PFSK-1 (cell line): ENCODE data around the gene ABCG1.

Source experiments
- FOXP2 ChIP-seq: optimal IDR thresholded peaks from 2 replicates; pipeline ENCODE3; 2011; ENCODE audit warnings: borderline replicate concordance, control low read depth, inconsistent platforms; ENCODE audit not compliant: insufficient read depth; ENCODE audit errors: extremely low read length, extremely low read depth
- POLR2AphosphoS5 ChIP-seq: IDR thresholded peaks from 2 replicates; pipeline ENCODE4 v1.6.1; 2012; ENCODE audit warnings: low read depth, mild to moderate bottlenecking, control low read depth, low read length, moderate library complexity
- SIN3A ChIP-seq: IDR thresholded peaks from 2 replicates; pipeline ENCODE4 v1.6.1; 2012; ENCODE audit warnings: mild to moderate bottlenecking, low read length, moderate library complexity, borderline replicate concordance; ENCODE audit not compliant: insufficient read depth
- TAF1 ChIP-seq: IDR thresholded peaks from 2 replicates; pipeline ENCODE4 v1.6.1; 2012; ENCODE audit warnings: low read length, control low read depth, borderline replicate concordance; ENCODE audit not compliant: insufficient read depth
- TF ChIP-seq, protein P1 (sequence below), 2 experiments: IDR thresholded peaks; 2 replicates each; pipeline versions ENCODE4 v1.6.1 to v1.8.0; 2011 to 2012; ENCODE audit warnings: low read depth in 2 of 2, low read length in 2 of 2, control low read depth in 1 of 2, inconsistent platforms in 1 of 2, mild to moderate bottlenecking in 1 of 2, moderate library complexity in 1 of 2; ENCODE audit not compliant: insufficient read depth in 1 of 2

ABCG1 gene

DNA sequence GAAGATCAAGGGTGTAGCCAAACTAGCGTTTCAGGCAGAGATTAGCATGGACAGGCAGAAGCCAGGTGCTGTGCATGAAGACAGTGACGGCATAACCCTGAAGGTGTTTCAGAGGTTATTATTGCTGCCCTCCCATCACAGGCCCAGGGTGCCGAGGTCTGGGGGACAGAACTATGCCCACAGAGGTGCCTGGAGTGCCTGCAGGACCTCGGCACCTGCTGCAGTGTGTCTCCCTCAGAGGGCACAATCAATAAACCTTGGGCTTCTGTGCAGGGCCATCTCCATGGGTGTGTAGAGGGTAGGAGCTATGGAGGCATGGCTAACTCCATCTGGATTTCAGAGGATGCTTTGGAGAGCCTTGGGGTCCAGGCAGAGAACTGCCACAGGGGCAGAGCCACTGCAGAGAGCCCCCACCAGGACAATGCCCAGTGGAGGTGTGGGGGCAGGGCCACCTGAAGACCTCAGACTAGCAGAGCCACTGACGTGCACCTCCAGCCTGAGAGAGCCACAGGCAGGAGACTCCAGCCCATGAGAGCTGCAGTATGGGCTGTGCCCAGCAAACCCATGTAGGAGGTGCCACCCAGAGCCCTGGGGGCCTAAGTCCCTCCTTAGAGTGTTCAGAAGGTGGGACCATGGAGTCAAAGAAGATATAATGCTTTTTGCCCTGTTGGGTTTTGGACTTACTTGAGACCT, 5.7 kb upstream of the ABCG1 start:
- TF ChIP-seq SIN3A (no peak), FOXP2 (no peak), TAF1 (no peak), POLR2AphosphoS5 (no peak)
- TF ChIP-seq, protein P1, sequence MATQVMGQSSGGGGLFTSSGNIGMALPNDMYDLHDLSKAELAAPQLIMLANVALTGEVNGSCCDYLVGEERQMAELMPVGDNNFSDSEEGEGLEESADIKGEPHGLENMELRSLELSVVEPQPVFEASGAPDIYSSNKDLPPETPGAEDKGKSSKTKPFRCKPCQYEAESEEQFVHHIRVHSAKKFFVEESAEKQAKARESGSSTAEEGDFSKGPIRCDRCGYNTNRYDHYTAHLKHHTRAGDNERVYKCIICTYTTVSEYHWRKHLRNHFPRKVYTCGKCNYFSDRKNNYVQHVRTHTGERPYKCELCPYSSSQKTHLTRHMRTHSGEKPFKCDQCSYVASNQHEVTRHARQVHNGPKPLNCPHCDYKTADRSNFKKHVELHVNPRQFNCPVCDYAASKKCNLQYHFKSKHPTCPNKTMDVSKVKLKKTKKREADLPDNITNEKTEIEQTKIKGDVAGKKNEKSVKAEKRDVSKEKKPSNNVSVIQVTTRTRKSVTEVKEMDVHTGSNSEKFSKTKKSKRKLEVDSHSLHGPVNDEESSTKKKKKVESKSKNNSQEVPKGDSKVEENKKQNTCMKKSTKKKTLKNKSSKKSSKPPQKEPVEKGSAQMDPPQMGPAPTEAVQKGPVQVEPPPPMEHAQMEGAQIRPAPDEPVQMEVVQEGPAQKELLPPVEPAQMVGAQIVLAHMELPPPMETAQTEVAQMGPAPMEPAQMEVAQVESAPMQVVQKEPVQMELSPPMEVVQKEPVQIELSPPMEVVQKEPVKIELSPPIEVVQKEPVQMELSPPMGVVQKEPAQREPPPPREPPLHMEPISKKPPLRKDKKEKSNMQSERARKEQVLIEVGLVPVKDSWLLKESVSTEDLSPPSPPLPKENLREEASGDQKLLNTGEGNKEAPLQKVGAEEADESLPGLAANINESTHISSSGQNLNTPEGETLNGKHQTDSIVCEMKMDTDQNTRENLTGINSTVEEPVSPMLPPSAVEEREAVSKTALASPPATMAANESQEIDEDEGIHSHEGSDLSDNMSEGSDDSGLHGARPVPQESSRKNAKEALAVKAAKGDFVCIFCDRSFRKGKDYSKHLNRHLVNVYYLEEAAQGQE (IDR thresholded peaks at IDR 0.05; ENCODE audit: insufficient read depth in 1 of 2, low read depth in 2 of 2, low read length in 2 of 2) = no peak

DNA sequence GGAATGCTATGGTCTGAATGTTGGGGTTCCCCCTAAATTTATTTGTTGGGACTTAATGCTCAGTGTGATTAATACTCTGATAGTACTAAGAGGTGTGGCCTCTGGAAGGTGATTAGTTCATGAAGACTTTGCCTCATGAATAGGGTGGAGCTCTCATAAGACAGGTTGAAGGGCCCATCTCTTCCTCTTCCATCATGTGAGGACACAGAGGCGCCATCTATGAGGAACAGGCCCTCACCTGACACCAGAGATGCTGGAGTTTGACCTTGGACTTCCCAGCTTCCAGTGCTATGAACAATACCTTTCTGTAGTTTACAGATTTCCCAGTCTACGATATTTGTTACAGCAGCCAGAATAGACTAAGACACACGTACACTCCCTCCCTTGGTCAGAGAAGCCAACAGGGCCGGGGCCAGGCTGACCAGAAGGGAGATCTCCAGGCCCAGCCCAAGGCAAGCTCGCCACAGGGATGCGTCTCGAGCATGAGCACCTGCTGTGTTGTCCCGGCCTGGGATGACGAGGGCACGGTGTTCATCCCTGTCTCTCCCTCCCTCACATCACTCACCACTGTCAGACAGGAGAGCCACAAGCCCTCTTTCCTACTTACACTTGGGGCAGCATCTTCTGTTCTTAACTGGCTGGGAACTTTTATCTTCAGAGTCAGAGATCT, 4.7 kb upstream of the ABCG1 start:
- TF ChIP-seq SIN3A (no peak), FOXP2 (no peak), POLR2AphosphoS5 (no peak), TAF1 (no peak)
- TF ChIP-seq, protein P1 (IDR thresholded peaks at IDR 0.05; ENCODE audit: insufficient read depth in 1 of 2, low read depth in 2 of 2, low read length in 2 of 2) = no peak

DNA sequence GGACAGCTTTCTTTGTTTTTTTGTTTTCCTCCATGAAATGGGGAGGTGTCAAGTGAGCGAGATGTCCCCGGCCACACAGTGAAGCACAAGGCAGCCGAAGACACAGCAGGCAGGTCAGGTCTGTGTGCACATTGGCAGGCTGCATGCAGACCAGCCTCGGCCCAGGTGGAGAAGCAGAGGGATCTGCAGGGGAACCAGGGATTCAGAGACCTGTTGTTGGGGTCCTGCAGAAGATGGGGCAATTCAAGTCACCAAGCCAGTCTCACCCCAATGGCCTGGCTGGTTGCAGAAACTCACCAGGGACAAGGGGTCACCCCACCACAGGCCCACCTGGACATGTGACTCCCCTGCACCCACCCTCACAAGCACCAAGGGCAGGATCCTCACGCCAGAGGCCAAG, 4.0 kb upstream of the ABCG1 start:
- TF ChIP-seq FOXP2 (no peak), SIN3A (no peak), TAF1 (no peak), POLR2AphosphoS5 (no peak)
- TF ChIP-seq, protein P1 (IDR thresholded peaks at IDR 0.05; ENCODE audit: insufficient read depth in 1 of 2, low read depth in 2 of 2, low read length in 2 of 2) = no peak

DNA sequence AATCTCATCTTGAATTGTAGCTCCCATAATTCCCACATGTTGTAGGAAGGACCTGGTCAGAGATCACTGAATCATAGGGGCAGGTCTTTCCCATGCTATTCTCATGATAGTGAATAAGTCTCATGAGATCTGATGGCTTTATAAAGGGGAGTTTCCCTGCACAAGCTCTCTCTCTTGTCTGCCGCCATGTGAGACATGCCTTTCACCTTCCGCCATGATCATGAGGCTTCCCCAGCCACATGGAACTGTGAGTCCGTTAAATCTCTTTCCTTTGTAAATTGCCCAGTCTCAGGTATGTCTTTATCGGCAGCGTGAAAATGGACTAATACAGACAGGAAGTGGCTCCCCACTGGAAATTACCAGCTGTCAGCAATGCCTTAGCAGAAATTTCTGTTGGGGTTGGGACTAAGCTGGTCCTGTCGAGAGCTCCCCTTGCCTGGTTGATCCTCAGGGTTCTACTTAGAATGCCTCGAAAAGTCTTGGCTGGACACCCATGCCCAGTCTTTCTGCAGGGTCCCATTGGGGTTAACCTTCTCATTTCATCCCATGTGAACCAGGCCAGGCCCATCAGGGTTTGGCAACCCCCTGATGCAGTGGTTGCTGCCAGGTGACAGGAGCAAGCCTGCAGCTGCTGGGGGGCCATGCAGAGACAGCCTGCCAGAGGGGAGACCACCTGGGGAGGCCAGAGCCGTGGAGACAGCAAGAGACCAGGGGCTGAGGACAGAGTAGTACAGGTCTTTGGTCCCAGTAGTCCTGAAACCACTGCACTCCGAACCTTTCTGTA, 2.8 kb upstream of the ABCG1 start:
- TF ChIP-seq, protein P1 (IDR thresholded peaks at IDR 0.05; ENCODE audit: insufficient read depth in 1 of 2, low read depth in 2 of 2, low read length in 2 of 2) = no peak
